Activated T-cell treated with anti-CD3 and anti-CD28 coated beads, Interleukin-2, amount 50 U/mL, for 4 hours (primary cell): ENCODE measurements around the gene SCARB1. TPM values are rescaled to one million over a fixed set of nuclear protein-coding genes. Genes with fewer than 3 reads are reported as not detected.

ENCODE experiments used
- ATAC-seq, 2 donors: fragments of 200-7000 bp; cut with Tn5 transposase; one replicate each; pipeline ENCODE4 v1.10.0; 2021
- DNase-seq: peaks from one replicate; pipeline ENCODE4 v3.0.0-alpha.2; 2020
- H3K27me3 Mint-ChIP-seq: one replicate; pipeline ENCODE4 v1.8.0; 2021; ENCODE audit warnings: low read depth, mixed read lengths
- H3K36me3 Mint-ChIP-seq: one replicate; pipeline ENCODE4 v1.8.0; 2022; ENCODE audit warnings: mixed read lengths; ENCODE audit not compliant: insufficient read depth
- H3K4me1 Mint-ChIP-seq: one replicate; pipeline ENCODE4 v1.8.0; 2021; ENCODE audit warnings: low read depth, mixed read lengths
- H3K4me3 Mint-ChIP-seq: one replicate; pipeline ENCODE4 v1.8.0; 2021; ENCODE audit warnings: mild to moderate bottlenecking, moderate library complexity, mixed read lengths
- H3K9me3 Mint-ChIP-seq: one replicate; pipeline ENCODE4 v1.8.0; 2021; ENCODE audit warnings: mixed read lengths
- total RNA-seq, 3 donors: library from RNA; stranded (reverse); gene quantifications; one replicate each; pipeline ENCODE4 v1.2.1, GENCODE V29; 2021

Gene SCARB1
- total RNA-seq, 3 donors from 2014 or later: 17.0 to 29.9 (median 23.4) TPM

DNA sequence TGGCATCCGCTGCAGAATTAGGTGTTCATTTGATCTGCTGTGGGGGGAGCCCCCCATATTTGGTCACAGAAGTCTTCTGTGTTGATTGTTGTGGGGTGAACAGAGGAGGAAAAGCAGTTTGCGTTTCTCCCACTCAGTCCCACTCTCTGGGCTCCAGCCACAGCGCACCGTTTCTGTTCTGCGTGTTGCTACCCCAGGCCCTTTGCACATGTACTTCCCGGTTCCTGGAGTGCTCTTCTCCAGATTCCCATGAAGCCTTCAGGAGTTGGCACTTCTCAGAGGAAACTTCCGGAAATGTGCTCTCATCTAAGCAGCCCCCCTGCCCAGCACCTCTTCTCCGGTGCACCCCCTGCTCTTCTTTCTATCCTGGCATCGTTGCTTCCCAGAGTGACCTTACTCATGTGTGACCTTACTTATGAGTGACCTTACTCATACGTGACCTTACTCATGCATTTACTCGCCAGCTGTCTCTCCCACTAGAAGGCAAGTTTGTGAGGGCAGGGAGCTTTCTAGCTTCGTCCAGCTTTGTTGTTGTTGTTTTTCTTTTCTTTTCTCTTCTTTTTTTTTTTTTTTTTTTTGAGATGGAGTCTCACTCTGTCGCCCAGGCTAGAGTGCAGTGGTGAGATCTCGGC is 93.7 kb downstream of the SCARB1 start:
- DNase-seq (no peak), ATAC-seq (no peak)
- Mint-ChIP-seq H3K36me3 (no peaks in the 10 kb centered on the region), H3K9me3 (peaks cover 5% of the 10 kb centered on the region), H3K4me1 (peaks cover 27% of the 10 kb centered on the region), H3K27me3 (peaks cover 6% of the 10 kb centered on the region), H3K4me3 (no peak overlapping the region)

GRCh38 chr12:124769163-124769530 is 94.5 kb downstream of the SCARB1 start:
- DNase-seq (no peak), ATAC-seq (no peak)
- H3K27me3 Mint-ChIP-seq: peaks cover 6% of the 10 kb centered on the region
- peaks cover 9% of the 10 kb centered on the region for H3K9me3 Mint-ChIP-seq
- peaks cover 4% of the 10 kb centered on the region for H3K36me3 Mint-ChIP-seq
- no peak overlapping the region for H3K4me3 Mint-ChIP-seq
- peaks cover 20% of the 10 kb centered on the region for H3K4me1 Mint-ChIP-seq

- peaks cover 9% of the 10 kb centered on the region for H3K9me3 Mint-ChIP-seq
- DNase-seq (no peak), ATAC-seq (no peak)
- peaks cover 4% of the 10 kb centered on the region for H3K36me3 Mint-ChIP-seq
- H3K4me1 Mint-ChIP-seq: peaks cover 16% of the 10 kb centered on the region
- H3K4me3 Mint-ChIP-seq: no peak overlapping the region
- H3K27me3 Mint-ChIP-seq: peaks cover 6% of the 10 kb centered on the region
Observed at GRCh38 chr12:124768452-124769162, 95.1 kb downstream of the SCARB1 start.

DNA sequence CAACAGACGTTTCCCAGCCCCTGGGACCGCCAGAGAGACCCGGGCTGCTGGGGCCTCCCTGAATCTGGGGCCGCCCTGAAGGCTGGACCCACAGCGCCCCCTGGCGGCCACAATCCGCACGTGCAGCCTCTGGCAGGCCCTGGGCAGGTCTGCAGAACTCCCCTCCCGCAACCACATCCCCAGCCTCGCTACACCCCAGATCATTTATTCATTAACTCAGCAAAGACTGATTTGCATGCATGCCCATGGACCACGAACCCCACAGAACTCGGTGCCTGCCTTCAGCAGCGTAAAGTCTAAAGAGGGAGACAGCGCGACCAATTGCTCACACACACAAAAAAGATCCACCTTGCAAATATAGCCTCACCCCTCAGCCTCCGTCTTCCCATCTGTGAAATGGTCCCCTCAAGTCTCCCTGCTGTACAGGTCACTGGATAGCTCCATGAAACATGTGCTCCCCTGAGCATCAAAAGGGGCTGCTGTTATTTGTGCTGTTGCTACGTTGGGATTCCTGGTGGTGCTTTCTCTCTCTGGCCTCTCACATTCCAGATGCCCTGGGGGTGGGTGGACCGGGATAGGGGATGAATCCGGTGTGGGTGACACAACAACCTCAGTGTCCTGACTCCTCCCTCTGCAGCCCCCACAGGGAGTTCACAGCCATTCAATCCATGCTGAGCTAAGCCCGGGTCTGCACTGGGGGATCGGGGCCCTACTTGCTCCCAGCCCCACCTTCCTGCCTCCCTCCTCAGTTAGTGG is 96.4 kb downstream of the SCARB1 start:
- DNase-seq (peak; percentile 86), ATAC-seq (peak; percentile 70 to 74)
- Mint-ChIP-seq H3K4me3 (peak overlapping the region; percentile 32), H3K36me3 (peaks cover 4% of the 10 kb centered on the region), H3K27me3 (peaks cover 6% of the 10 kb centered on the region), H3K9me3 (peaks cover 13% of the 10 kb centered on the region), H3K4me1 (peaks cover 20% of the 10 kb centered on the region)

GRCh38 chr12:124766727-124767065 is 97.0 kb downstream of the SCARB1 start:
- peaks cover 22% of the 10 kb centered on the region for H3K4me1 Mint-ChIP-seq
- ATAC-seq: no peak

GRCh38 chr12:124765581-124766489 is 97.8 kb downstream of the SCARB1 start:
- Mint-ChIP-seq H3K4me1 (peaks cover 30% of the 10 kb centered on the region), H3K36me3 (peaks cover 4% of the 10 kb centered on the region), H3K9me3 (peaks cover 13% of the 10 kb centered on the region), H3K4me3 (no peak overlapping the region), H3K27me3 (peaks cover 3% of the 10 kb centered on the region)
- ATAC-seq: no peak
- DNase-seq: no peak

More at GRCh38 chr12:124766727-124767065, 97.0 kb downstream of the SCARB1 start:
- Mint-ChIP-seq H3K4me3 (no peak overlapping the region), H3K9me3 (peaks cover 13% of the 10 kb centered on the region), H3K27me3 (peaks cover 3% of the 10 kb centered on the region), H3K36me3 (peaks cover 4% of the 10 kb centered on the region)
- no peak for DNase-seq

DNA sequence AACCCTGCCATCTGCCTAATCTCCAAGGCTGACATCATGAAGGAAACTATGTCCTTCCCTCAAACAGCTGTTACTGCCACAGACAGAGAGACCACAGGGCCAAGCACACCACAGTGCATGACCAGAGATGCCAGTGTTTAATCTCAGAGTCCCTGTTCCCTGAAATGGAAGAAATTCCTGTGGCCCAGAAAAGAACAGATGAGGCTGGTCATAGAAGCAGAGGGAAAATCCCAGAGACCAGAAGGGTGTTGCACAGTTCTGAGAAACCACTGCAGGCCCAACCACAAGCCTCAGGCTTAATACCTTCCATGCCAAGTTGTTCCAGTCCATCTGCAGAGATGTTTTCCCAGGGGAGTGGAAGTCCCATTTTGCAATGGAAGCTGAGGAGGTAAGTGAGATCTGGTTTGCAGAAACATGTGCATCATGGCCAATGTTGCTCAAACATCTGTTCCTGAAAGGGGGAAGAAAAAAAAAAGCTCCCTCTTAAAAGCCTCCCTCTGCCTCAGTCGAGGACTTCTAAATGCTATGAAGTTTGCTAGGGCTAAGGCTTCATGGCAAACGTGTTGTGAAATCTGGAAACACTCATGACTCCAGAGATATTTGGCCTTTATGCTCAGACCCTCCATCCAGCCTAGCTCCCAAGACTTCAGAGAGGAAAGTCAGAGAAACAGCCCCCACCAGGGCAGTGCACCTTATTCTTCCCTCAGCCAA is 98.6 kb downstream of the SCARB1 start:
- Mint-ChIP-seq H3K4me3 (no peak overlapping the region), H3K36me3 (peaks cover 4% of the 10 kb centered on the region), H3K9me3 (peaks cover 13% of the 10 kb centered on the region), H3K4me1 (peaks cover 30% of the 10 kb centered on the region), H3K27me3 (peaks cover 6% of the 10 kb centered on the region)
- no peak for ATAC-seq
- no peak for DNase-seq

- DNase-seq (peak; percentile 36), ATAC-seq (no peak)
- peaks cover 4% of the 10 kb centered on the region for H3K36me3 Mint-ChIP-seq
- H3K27me3 Mint-ChIP-seq: peaks cover 9% of the 10 kb centered on the region
- H3K9me3 Mint-ChIP-seq: peaks cover 13% of the 10 kb centered on the region
- no peak overlapping the region for H3K4me3 Mint-ChIP-seq
- H3K4me1 Mint-ChIP-seq: peaks cover 30% of the 10 kb centered on the region
Observed at GRCh38 chr12:124764451-124764850, 99.2 kb downstream of the SCARB1 start.

- Mint-ChIP-seq H3K27me3 (peaks cover 14% of the 10 kb centered on the region), H3K9me3 (peaks cover 13% of the 10 kb centered on the region), H3K4me3 (no peak overlapping the region), H3K36me3 (peaks cover 4% of the 10 kb centered on the region), H3K4me1 (peaks cover 30% of the 10 kb centered on the region)
- ATAC-seq: no peak
- no peak for DNase-seq
Observed at GRCh38 chr12:124763594-124763979, 100.1 kb downstream of the SCARB1 start.

DNA sequence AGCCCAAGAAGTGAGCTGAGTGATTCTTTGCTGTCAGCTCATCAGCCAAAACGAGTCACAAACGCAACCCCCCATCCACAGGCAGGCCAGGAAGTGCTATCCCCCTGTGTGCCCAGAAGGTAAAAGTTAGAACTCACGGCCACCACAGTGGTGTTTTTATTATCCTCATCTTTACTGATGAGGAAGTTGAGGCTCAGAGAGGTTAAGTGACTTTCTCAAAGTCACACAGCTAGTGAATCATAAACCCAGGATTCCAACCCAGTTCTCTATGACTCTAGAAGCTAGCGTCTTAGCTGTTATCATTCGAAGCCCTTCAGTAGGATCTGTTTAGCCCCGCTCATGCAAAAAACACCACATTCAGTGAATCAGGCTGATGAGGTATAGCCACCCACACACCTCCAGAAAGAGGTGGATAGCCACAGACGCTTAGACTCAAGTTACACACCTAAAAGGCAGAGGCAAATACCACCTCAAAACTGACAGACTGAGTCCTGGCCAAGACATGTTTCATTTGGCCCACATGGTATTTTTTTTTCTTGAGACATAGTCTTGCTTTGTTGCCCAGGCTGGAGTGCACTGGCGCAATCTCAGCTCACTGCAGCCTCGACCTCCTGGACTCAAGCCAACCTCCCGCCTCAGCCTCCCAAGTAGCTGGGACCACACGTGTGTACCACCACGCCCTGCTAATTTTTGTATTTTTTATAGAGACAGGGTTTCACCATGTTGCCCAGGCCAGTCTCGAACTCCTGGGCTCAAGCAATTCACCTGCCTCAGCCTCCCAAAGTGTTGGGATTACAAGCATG is 100.7 kb downstream of the SCARB1 start:
- DNase-seq (no peak), ATAC-seq (peak; percentile 81 to 85)
- Mint-ChIP-seq H3K36me3 (peaks cover 4% of the 10 kb centered on the region), H3K9me3 (peaks cover 13% of the 10 kb centered on the region), H3K4me1 (peaks cover 30% of the 10 kb centered on the region), H3K4me3 (no peak overlapping the region), H3K27me3 (peaks cover 14% of the 10 kb centered on the region)

DNA sequence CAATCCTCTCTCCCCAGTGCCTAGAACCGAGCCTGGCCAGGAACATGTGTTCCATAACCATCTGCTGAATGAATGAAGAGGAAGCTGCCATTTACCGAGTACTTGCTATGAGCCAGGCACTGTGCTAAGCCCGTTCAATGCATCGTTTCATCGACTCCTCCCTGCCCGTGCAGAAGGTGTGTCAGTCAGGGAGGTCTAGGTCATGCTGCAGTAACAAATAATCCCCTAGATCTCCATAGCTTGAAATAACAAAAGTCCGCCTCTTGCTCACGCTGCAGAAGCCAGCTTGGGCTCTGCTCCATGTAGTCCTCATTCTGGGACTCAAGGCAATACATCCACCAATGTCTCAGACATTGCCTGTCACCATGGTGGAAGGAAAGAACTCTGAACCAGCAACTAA is 101.3 kb downstream of the SCARB1 start:
- no peak overlapping the region for H3K4me3 Mint-ChIP-seq
- DNase-seq (no peak), ATAC-seq (no peak)
- H3K36me3 Mint-ChIP-seq: peaks cover 4% of the 10 kb centered on the region
- peaks cover 28% of the 10 kb centered on the region for H3K4me1 Mint-ChIP-seq
- peaks cover 14% of the 10 kb centered on the region for H3K27me3 Mint-ChIP-seq
- peaks cover 13% of the 10 kb centered on the region for H3K9me3 Mint-ChIP-seq

GRCh38 chr12:124761871-124762270 is 101.8 kb downstream of the SCARB1 start:
- Mint-ChIP-seq H3K27me3 (peaks cover 14% of the 10 kb centered on the region), H3K9me3 (peaks cover 13% of the 10 kb centered on the region), H3K4me3 (no peak overlapping the region), H3K36me3 (peaks cover 4% of the 10 kb centered on the region), H3K4me1 (peaks cover 23% of the 10 kb centered on the region)
- ATAC-seq (peak; percentile 20 to 24), DNase-seq (no peak)

- H3K9me3 Mint-ChIP-seq: peaks cover 13% of the 10 kb centered on the region
- H3K4me1 Mint-ChIP-seq: peaks cover 21% of the 10 kb centered on the region
- H3K36me3 Mint-ChIP-seq: peaks cover 4% of the 10 kb centered on the region
- H3K4me3 Mint-ChIP-seq: no peak overlapping the region
- no peak for ATAC-seq
- no peak for DNase-seq
- H3K27me3 Mint-ChIP-seq: peaks cover 17% of the 10 kb centered on the region
Observed at GRCh38 chr12:124761056-124761455, 102.6 kb downstream of the SCARB1 start.
